Measurements from ENCODE around the gene RFX1.

RFX1 gene

GRCh38 chr19:13934785-13935109 lies 71.4 kb downstream of the RFX1 start (continued):
- TF ChIP-seq ZNF2 (tag by site-specific recombination; IDR thresholded peaks at IDR 0.05) (0 out of 2 replicates have a peak, but pooled peaks have one; percentile 8), ZSCAN4 (tag by site-specific recombination; IDR thresholded peaks at IDR 0.05) (peak; percentile 96), ZNF654 (tag by site-specific recombination; IDR thresholded peaks at IDR 0.05; ENCODE audit: low read depth) (no peak), ZNF544 (tag by site-specific recombination; IDR thresholded peaks at IDR 0.05) (no peak), PRDM6 (tag by site-specific recombination; IDR thresholded peaks at IDR 0.05) (no peak), ZNF266 (tag by site-specific recombination; IDR thresholded peaks at IDR 0.05; ENCODE audit: low read depth) (no peak), ZNF148 (tag by site-specific recombination; IDR thresholded peaks at IDR 0.05; ENCODE audit: borderline replicate concordance) (0 out of 2 replicates have a peak, but pooled peaks have one; percentile 27), ZNF311 (tag by site-specific recombination; IDR thresholded peaks at IDR 0.05; ENCODE audit: borderline replicate concordance) (0 out of 2 replicates have a peak, but pooled peaks have one; percentile 39), ZNF621 (tag by site-specific recombination; IDR thresholded peaks at IDR 0.05) (peak; percentile 27; the same call in 1 of the 2 replicates), HOXA7 (CRISPR knock-in tag; IDR thresholded peaks at IDR 0.05; ENCODE audit: borderline replicate concordance) (no peak), ZNF18 (tag by site-specific recombination; IDR thresholded peaks at IDR 0.05) (peak; percentile 91), GFI1B (tag by site-specific recombination; IDR thresholded peaks at IDR 0.05) (no peak), HIC1 (tag by site-specific recombination; IDR thresholded peaks at IDR 0.05) (no peak), PRDM4 (tag by site-specific recombination; IDR thresholded peaks at IDR 0.05) (no peak), GLIS1 (tag by site-specific recombination; IDR thresholded peaks at IDR 0.05) (no peak), ZBTB26 (tag by site-specific recombination; optimal IDR thresholded peaks at IDR 0.05) (peak; percentile 41), ZNF585B (tag by site-specific recombination; IDR thresholded peaks at IDR 0.05) (no peak), PRDM2 (tag by site-specific recombination; IDR thresholded peaks at IDR 0.05; ENCODE audit: borderline replicate concordance) (peak; percentile 82; the same call in 1 of the 2 replicates), HOXD13 (CRISPR knock-in tag; IDR thresholded peaks at IDR 0.05; ENCODE audit: borderline replicate concordance) (peak; percentile 49; the same call in 1 of the 2 replicates), ZBTB17 (tag by site-specific recombination; IDR thresholded peaks at IDR 0.05) (no peak)
